Keratinocyte (primary cell): ENCODE results near the gene MTPN. TPM values are rescaled to one million over a fixed set of nuclear protein-coding genes. Genes with fewer than 3 reads are reported as not detected.

Experiments
- DNase-seq: peaks from one replicate; pipeline ENCODE4 v3.0.0-alpha.2; 2011; ENCODE audit warnings: low read depth, missing footprints, low spot score
- FAIRE-seq: peaks from 2 replicates; lab custom pipeline; 2011; peaks lifted over from hg19 to GRCh38; lab: Jason Lieb, UNC
- H2AFZ ChIP-seq: 2 replicates; pipeline ENCODE4 v1.6.0; 2012; ENCODE audit warnings: low read length, control low read depth, inconsistent platforms; ENCODE audit not compliant: control insufficient read depth
- H3K27ac ChIP-seq: 2 replicates; pipeline ENCODE4 v1.5.1; 2011; ENCODE audit warnings: low read length; ENCODE audit not compliant: control insufficient read depth, insufficient read depth
- H3K27me3 ChIP-seq: 3 replicates; pipeline ENCODE4 v1.6.0; 2011; ENCODE audit warnings: low read length; ENCODE audit not compliant: control insufficient read depth, insufficient read depth; ENCODE audit errors: extremely low read depth
- H3K36me3 ChIP-seq, 2 experiments: 2 replicates in 1 of 2; 3 replicates in 1 of 2; pipeline ENCODE4 v1.5.1; 2011; ENCODE audit warnings: low read length in 2 of 2, mild to moderate bottlenecking in 1 of 2; ENCODE audit not compliant: control insufficient read depth in 2 of 2, insufficient read depth in 2 of 2; ENCODE audit errors: extremely low read depth in 1 of 2
- H3K4me1 ChIP-seq: 3 replicates; pipeline ENCODE4 v1.5.1; 2011; ENCODE audit warnings: low read length; ENCODE audit not compliant: control insufficient read depth, insufficient read depth; ENCODE audit errors: extremely low read depth
- H3K4me2 ChIP-seq: 3 replicates; pipeline ENCODE4 v1.6.0; 2011; ENCODE audit warnings: low read depth, low read length; ENCODE audit not compliant: control insufficient read depth, insufficient read depth; ENCODE audit errors: extremely low read depth
- H3K4me3 ChIP-seq, 3 experiments: fragments of 200-600 bp in 1 of 3; sonication (generic) in 1 of 3; 2 replicates in 2 of 3; 3 replicates in 1 of 3; pipeline ENCODE4 v1.5.1; 2011 to 2016; ENCODE audit warnings: low read length in 3 of 3, mild to moderate bottlenecking in 3 of 3, control low read depth in 2 of 3, inconsistent platforms in 1 of 3, low read depth in 1 of 3, mixed read lengths in 1 of 3, mixed run types in 1 of 3, moderate library complexity in 1 of 3; ENCODE audit not compliant: control insufficient read depth in 2 of 3, insufficient read depth in 2 of 3; ENCODE audit errors: extremely low read depth in 1 of 3
- H3K79me2 ChIP-seq: 2 replicates; pipeline ENCODE4 v1.6.0; 2012; ENCODE audit warnings: low read length; ENCODE audit not compliant: control insufficient read depth, insufficient read depth
- H3K9ac ChIP-seq: 3 replicates; pipeline ENCODE4 v1.6.0; 2011; ENCODE audit warnings: low read length; ENCODE audit not compliant: control insufficient read depth, insufficient read depth; ENCODE audit errors: extremely low read depth
- H3K9me1 ChIP-seq: 3 replicates; pipeline ENCODE4 v1.6.0; 2011; ENCODE audit warnings: low read length; ENCODE audit not compliant: control insufficient read depth, insufficient read depth; ENCODE audit errors: extremely low read depth
- H3K9me3 ChIP-seq: 2 replicates; pipeline ENCODE4 v1.5.1; 2012; ENCODE audit warnings: low read depth, low read length; ENCODE audit not compliant: control insufficient read depth
- H4K20me1 ChIP-seq: 3 replicates; pipeline ENCODE4 v1.6.0; 2011; ENCODE audit warnings: low read length; ENCODE audit not compliant: control insufficient read depth, insufficient read depth; ENCODE audit errors: extremely low read depth
- EZH2 ChIP-seq: IDR thresholded peaks from one replicate; pipeline ENCODE4 v1.6.1; 2012; ENCODE audit warnings: inconsistent platforms, mild to moderate bottlenecking, low read length, moderate library complexity
- dilution Hi-C: fragments of 300-500 bp; cut with MboI; formaldehyde crosslinking; loops from one replicate; pipeline ENCODE4 v1.7.0; 2020; ENCODE audit warnings: low sequenced_read_pairs; ENCODE audit not compliant: extremely low pct_ligation_motif_present
- polyA plus RNA-seq, 5 experiments: library from polyadenylated mRNA; depleted of rRNA in 3 of 5; stranded (reverse) in 3 of 5; stranded (forward) in 1 of 5; unstranded in 1 of 5; fragments of >200 nt; gene quantifications; 1 replicate in 1 of 5; 2 replicates in 3 of 5; 3 replicates in 1 of 5; pipeline versions ENCODE4 v1.2.1 to v1.2.3, GENCODE V29; 2011 to 2012; ENCODE audit warnings: missing spikeins in 2 of 5, low read depth in 1 of 5, low replicate concordance in 1 of 5
- TF ChIP-seq, protein P1 (sequence below), 3 experiments: IDR thresholded peaks in 1 of 3; conservative IDR thresholded peaks in 1 of 3; optimal IDR thresholded peaks in 1 of 3; 2 replicates in 2 of 3; 3 replicates in 1 of 3; pipeline versions ENCODE3 to v1.5.1; 2011; ENCODE audit warnings: low read length in 3 of 3, mild to moderate bottlenecking in 3 of 3, moderate library complexity in 2 of 3, control low read depth in 1 of 3, inconsistent platforms in 1 of 3; ENCODE audit not compliant: insufficient read depth in 2 of 3; ENCODE audit errors: extremely low read depth in 1 of 3

MTPN gene
- polyA plus RNA-seq, 1 donor (not counting 4 experiments of a cell fraction or from before 2014, with no cell fraction given), result 151 TPM

DNA sequence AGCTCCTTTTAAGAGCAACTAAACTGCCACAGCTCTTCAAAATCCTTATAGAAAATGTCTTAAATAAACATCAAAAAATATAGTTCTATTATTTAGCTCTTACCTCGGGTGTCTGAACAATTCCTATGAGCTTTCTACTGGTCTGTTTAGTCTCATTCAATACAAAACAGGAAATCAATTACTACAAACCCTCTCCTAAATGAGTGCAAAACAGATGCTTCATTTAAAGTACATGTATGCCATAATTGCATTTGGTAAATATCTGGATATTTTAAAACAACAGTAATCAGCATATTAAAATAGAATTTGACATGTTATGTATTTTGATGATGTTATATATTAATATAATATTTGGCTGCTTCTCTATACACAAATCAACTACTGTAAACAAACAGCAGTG, 38.5 kb upstream of the MTPN start:
- no peaks in the 10 kb centered on the region for H3K36me3 ChIP-seq
- no peaks in the 10 kb centered on the region for H3K4me1 ChIP-seq
- no peak for FAIRE-seq
- no peaks in the 10 kb centered on the region for H3K79me2 ChIP-seq
- no peak for DNase-seq
- no peak overlapping the region for H2AFZ ChIP-seq
- H3K27ac ChIP-seq, result no peak overlapping the region
- no peak for TF ChIP-seq EZH2
- TF ChIP-seq, protein P1, sequence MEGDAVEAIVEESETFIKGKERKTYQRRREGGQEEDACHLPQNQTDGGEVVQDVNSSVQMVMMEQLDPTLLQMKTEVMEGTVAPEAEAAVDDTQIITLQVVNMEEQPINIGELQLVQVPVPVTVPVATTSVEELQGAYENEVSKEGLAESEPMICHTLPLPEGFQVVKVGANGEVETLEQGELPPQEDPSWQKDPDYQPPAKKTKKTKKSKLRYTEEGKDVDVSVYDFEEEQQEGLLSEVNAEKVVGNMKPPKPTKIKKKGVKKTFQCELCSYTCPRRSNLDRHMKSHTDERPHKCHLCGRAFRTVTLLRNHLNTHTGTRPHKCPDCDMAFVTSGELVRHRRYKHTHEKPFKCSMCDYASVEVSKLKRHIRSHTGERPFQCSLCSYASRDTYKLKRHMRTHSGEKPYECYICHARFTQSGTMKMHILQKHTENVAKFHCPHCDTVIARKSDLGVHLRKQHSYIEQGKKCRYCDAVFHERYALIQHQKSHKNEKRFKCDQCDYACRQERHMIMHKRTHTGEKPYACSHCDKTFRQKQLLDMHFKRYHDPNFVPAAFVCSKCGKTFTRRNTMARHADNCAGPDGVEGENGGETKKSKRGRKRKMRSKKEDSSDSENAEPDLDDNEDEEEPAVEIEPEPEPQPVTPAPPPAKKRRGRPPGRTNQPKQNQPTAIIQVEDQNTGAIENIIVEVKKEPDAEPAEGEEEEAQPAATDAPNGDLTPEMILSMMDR (optimal IDR thresholded peaks at IDR 0.05 in 1 of 3, IDR thresholded peaks at IDR 0.05 in 1 of 3, conservative IDR thresholded peaks at IDR 0.05 in 1 of 3; ENCODE audit: extremely low read depth in 1 of 3, insufficient read depth in 2 of 3, low read length in 3 of 3), result no peak
- H3K9me1 ChIP-seq, result no peaks in the 10 kb centered on the region
- H4K20me1 ChIP-seq, result no peaks in the 10 kb centered on the region
- no peak overlapping the region for H3K4me2 ChIP-seq
- no peak overlapping the region for H3K9ac ChIP-seq
- H3K27me3 ChIP-seq, result no peaks in the 10 kb centered on the region
- H3K9me3 ChIP-seq, result no peaks in the 10 kb centered on the region
- dilution Hi-C loops, result no loop called here
- H3K4me3 ChIP-seq, result no peak overlapping the region

DNA sequence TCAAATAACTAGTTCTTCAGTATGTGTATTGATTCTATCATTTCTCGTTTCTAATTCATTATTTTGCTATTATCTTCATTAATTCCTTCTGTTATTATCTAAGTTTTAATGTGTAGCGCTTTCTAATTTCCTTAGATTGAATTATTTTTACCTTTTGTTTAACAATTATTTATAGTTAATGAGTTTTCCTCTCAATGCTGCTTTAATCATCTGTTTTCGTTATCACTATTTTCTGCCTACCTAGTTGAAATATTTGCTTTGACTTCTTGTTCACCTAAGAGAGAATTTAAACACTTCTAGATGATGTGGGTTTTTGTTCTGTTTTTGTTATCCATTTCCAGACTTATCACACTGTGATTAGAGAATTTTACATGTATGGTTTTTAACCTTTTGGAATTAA, 37.5 kb upstream of the MTPN start:
- no peak for TF ChIP-seq EZH2
- TF ChIP-seq, protein P1 (optimal IDR thresholded peaks at IDR 0.05 in 1 of 3, IDR thresholded peaks at IDR 0.05 in 1 of 3, conservative IDR thresholded peaks at IDR 0.05 in 1 of 3; ENCODE audit: extremely low read depth in 1 of 3, insufficient read depth in 2 of 3, low read length in 3 of 3), result no peak
- Histone ChIP-seq H3K9me3 (no peaks in the 10 kb centered on the region), H3K27me3 (no peaks in the 10 kb centered on the region), H3K27ac (no peak overlapping the region), H4K20me1 (no peaks in the 10 kb centered on the region), H3K4me3 (no peak overlapping the region), H3K79me2 (no peaks in the 10 kb centered on the region), H3K9me1 (no peaks in the 10 kb centered on the region), H3K9ac (no peak overlapping the region), H3K4me1 (no peaks in the 10 kb centered on the region), H3K36me3 (no peaks in the 10 kb centered on the region), H3K4me2 (no peak overlapping the region), H2AFZ (no peak overlapping the region)
- no peak for DNase-seq
- dilution Hi-C loops, result no loop called here
- FAIRE-seq, result no peak
